Suppressor macrophage treated with lipopolysaccharide for 1 hour (primary cell): ENCODE results near the gene RAB43.
A peak's percentile ranks its signal among the peaks of the same experiment; 100 is the strongest.

Experiments
- DNase-seq, 3 donors: peaks; one replicate each; pipeline ENCODE4 v3.0.0-alpha.2; 2020 to 2022

The RAB43 gene

GRCh38 chr3:129060276-129061022, 61.2 kb downstream of the RAB43 start, which contains the start of gene GP9:
Gene GP9, plus strand, starts transcription at chr3:129060779. Its CDS starts 961 bp downstream, at chr3:129061740.
- peak; percentile 48 to 58 (median 56) for DNase-seq

- no peak for DNase-seq
These were observed 62.2 kb downstream of the RAB43 start for GRCh38 chr3:129059311-129059958.

DNA sequence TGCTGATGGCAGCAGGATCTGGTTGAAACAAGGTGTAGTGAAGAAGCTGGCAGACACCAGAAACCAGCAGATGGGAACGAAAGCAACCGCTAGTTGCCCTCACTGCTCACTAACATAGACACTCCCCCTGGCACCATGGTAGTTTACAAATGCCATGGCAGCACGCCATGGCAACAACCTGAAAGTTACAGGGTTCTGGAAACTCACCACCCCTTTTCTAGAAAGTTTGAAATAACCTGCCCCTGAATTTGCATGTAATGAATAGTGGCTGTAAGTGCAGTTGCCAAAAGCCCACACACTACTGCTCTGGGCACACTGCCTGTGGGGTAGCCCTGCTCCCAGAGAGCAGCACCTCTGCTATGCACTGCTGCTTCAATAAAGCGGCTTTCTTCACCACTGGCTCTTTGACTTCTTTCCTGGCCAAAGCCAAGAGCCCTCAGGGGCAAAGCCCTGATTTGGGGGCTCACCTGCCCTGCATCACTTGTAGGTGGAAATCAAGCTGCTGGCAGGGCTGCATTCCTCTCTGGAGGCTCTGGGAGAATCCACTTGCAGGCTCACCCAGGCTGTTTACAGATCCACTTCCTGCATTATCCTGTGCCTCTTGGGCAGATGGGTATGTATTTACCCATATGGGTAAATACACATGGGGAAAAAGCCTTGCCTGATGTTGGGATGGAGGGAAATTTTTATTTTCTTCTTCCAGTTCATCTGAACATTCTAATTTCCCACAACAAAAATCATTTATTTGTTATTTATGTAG, 63.0 kb downstream of the RAB43 start:
- DNase-seq: no peak

DNA sequence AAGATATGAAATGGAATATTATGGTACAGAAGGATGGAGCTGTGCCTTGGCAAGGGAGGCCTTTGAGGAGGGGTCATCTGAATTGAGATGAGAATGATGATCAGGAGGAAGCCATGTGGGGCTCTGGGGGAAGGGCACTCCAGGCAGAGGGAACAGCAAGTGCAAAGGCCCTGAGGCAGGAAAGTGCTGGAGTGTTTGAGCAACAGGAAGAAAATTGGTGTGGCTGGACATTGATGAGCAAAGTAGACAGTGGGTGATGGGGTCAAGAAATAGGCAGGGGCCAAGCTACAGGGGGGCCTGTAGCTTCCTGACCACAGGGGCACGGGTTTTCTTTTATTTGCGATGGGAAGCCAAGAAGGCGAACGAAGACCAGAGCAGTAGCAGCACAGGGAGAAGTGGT, 64.4 kb downstream of the RAB43 start:
- no peak for DNase-seq

GRCh38 chr3:129056451-129057173, 65.0 kb downstream of the RAB43 start:
- no peak for DNase-seq

DNA sequence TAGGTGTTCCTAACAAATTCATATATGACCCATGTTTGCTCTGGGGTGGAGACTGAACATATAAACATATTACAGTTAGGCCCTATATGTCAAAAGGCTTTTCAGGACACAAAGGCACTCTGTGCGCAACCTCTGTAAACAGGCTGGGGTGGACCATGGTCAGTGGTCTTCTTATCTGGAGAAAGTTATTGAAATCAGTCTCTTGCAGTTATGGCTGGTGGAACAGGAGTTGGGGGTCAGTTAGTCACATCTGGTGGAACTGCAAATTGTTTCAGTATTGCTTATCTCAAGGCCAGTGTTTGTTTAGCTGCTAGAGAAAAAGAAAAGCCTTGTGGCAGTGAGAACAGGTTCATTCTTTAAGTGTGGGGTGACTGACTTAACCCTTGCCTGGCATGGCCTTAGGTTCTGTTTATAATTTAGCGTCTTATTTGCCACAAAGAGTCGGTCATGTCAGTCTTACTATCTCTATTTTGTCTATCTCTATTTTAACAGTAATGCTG, 66.9 kb downstream of the RAB43 start:
- no peak for DNase-seq

GRCh38 chr3:129052675-129053074, 68.9 kb downstream of the RAB43 start:
- no peak for DNase-seq

- no peak for DNase-seq
These were observed 69.7 kb downstream of the RAB43 start for GRCh38 chr3:129051871-129052340.

DNA sequence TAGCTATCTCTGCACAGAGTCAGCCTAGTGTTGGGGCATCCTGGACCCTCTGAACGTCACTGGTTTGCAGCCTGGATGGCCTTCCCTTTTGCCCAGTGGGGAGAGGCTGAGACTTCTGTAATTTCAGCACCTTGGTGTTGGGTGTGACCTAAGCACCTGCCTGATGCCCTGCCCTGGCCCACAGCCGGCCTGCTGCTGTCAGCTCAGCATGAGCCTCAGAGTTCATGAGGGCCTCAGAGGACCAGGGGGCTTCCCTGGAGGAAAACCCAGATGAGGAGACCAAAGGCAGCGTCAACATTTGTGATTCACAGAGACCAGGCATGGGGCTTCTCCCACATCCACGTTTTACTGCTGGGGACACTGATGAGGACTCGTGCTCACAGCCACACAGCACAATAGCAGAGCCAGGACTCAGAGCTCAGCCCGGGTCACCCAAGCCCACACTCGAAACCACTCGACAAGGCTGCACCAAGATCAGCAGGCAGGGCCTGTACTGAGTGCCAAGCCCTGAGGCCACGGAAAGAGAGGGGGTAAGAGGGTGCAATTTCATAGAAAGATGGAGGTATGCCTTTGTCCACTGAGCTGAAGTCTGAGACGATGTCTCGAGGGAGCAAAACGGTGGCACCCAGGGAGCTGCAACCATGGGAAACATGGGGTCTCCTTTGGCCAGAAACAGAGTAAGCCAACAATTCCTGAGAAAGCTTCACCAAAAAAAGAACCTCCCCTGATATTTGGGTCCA, 70.9 kb downstream of the RAB43 start:
- DNase-seq: no peak

GRCh38 chr3:129047553-129047839, 74.1 kb downstream of the RAB43 start:
- DNase-seq: no peak

GRCh38 chr3:129046732-129047552, 74.7 kb downstream of the RAB43 start:
- no peak for DNase-seq

- no peak for DNase-seq
These were observed 75.4 kb downstream of the RAB43 start for GRCh38 chr3:129046037-129046731.

DNA sequence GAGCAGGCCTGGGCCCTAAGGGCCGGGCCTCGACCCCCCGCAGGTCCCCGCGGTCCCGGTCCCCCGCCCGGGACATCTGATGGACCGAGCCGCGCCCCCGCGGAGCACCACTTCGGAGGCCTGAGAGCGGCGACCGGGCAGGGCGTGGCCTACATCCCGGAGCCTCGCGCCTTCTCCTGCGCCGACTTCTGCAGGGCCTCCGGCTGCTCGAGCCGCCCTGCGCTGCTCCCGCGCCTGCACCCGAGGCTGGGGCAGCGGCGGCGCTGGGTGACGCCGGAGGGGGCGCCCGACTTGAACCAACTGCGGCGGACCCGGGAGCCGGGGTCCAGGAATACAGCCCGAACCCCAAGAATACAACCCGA, 75.9 kb downstream of the RAB43 start:
- DNase-seq: peak in 1 of 3 donors; percentile 53

DNA sequence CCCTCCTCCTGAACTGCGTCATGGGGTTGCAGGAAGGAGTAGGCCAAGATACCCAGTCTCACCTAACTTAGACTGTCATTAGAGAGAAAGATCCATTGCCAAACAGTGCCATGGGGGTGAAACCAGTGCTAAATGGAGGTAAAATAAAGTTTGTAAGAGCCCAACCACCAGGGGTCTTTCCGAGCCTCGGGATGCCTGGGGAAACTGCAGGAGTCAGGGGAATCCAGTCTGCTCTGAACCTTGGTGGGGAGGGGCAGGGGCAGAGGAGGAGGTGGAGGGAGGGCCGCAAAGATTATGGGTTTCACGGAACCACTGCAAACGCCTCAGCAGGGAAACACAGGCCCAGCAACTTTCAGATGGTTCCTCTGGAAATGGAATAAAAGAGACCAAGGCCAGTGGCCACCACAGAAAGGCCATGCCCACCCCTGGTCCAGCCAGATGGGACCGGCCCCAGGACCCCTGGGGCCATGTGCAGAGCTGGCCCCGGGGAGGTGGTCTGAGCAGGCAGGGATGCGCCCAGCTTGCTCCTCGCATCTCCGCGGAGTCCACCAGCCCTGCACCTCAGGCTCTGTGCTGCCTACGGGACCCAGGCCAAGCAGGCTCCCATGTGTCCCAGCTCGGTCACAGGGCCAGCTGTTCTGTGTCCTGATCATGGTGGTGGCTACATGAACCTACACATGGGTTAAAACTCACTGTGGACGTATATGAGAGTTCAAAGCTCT, 80.9 kb downstream of the RAB43 start:
- no peak for DNase-seq

DNA sequence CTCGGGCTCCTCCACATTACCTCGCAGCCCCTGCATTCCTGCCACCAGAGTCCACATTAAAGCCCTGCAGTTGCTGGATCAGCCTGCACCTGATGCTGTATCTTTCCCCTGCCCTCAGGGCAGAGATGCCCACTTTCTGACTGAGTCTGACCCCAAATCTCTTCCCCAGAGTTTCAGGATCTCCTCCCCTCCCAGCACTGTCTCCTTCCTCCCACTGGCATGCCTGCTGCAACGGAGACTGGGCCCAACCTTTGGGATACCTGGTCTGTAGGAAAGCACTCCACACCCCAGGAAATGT, 81.6 kb downstream of the RAB43 start:
- DNase-seq: no peak

DNA sequence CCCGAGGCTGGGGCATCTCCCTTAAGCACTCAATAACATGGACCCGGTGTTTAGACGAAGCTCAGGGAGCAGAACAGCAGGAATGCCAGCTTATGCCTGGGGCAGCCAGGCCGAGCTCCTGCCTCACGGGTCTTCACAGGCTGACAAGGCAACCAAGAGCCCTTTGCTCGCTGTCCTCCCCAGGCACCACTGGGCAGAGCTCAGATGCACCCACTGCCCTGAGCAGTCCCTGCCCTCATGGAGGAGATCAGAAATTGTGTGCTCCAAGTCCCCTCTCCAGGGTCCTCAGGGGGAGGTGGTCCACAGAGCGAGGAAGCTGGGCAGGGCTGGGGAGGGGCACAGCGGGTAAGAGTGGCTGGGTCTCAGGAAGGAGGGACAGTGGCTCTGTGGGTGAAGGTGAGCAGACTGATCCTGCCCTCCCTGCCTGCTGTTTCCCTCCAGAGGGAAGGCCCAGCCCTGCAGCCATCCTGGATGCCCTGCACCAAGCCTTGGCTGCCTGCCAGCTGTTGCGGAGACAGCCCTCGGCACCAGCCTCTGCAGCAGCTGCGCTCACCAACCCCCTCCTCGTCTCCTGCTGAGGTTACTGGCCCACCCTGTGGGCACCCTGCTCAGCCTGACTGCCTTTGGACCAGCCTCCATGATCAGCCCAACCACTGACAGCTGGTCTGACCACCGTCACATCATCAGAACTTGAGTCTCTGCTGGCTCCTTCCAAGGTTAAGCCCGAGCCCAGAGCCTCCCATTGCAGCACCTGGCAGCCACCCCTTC, 82.1 kb downstream of the RAB43 start:
- DNase-seq: peak in 1 of 3 donors; percentile 17

- DNase-seq: no peak
These were observed 83.3 kb downstream of the RAB43 start for GRCh38 chr3:129038121-129038855.
